H1 (cell line): Measurements from ENCODE around the gene ANKRD17. TPM values are rescaled to one million over a fixed set of nuclear protein-coding genes. Genes with fewer than 3 reads are reported as not detected.

Experiments
- CTCF ChIA-PET: fragments of 300-600 bp; sonication (Branson Sonifier 250); formaldehyde crosslinking; loops from one replicate; lab custom pipeline; 2021; ENCODE audit not compliant: partially characterized antibody; lab: Charles Lee
- POLR2A ChIA-PET: fragments of 300-600 bp; sonication (Branson Sonifier 250); formaldehyde crosslinking; loops from one replicate; lab custom pipeline; 2021; ENCODE audit warnings: inconsistent platforms; ENCODE audit not compliant: partially characterized antibody; lab: Charles Lee
- DNase-seq, 2 experiments: peaks; one replicate each; pipeline versions ENCODE4 v3.0.0 to v3.0.0-alpha.2; 2010 to 2022; ENCODE audit warnings: low spot score in 2 of 2, low read depth in 1 of 2, mixed read lengths in 1 of 2
- FAIRE-seq: peaks from 2 replicates; lab custom pipeline; 2011; peaks lifted over from hg19 to GRCh38; lab: Jason Lieb, UNC
- H2AFZ ChIP-seq: 2 replicates; pipeline ENCODE4 v1.8.1; 2012; ENCODE audit warnings: low read length, inconsistent platforms
- H2AK5ac ChIP-seq: 2 replicates; pipeline ENCODE4 v1.6.1; 2013; ENCODE audit warnings: low read depth, low read length
- H2BK120ac ChIP-seq: replicated peaks from 2 replicates; pipeline ENCODE3; 2013; ENCODE audit warnings: low read depth, low read length, inconsistent platforms
- H2BK12ac ChIP-seq: 2 replicates; pipeline ENCODE4 v1.6.1; 2013; ENCODE audit warnings: low read depth, low read length
- H2BK15ac ChIP-seq: 2 replicates; pipeline ENCODE4 v1.6.1; 2013; ENCODE audit warnings: low read length
- H2BK20ac ChIP-seq: 2 replicates; pipeline ENCODE4 v1.6.1; 2013; ENCODE audit warnings: low read length
- H2BK5ac ChIP-seq: 2 replicates; pipeline ENCODE4 v1.6.1; 2013; ENCODE audit warnings: low read depth, low read length
- H3K14ac ChIP-seq: 2 replicates; pipeline ENCODE4 v1.6.1; 2013; ENCODE audit warnings: inconsistent platforms; ENCODE audit not compliant: insufficient read length
- H3K18ac ChIP-seq: 2 replicates; pipeline ENCODE4 v1.6.1; 2013; ENCODE audit warnings: low read length; ENCODE audit errors: extremely low read depth
- H3K23ac ChIP-seq: 2 replicates; pipeline ENCODE4 v1.6.1; 2013; ENCODE audit warnings: inconsistent platforms; ENCODE audit not compliant: insufficient read length
- H3K23me2 ChIP-seq: 2 replicates; pipeline ENCODE4 v1.6.1; 2013; ENCODE audit warnings: low read depth, low read length
- H3K27ac ChIP-seq: 2 replicates; pipeline ENCODE4 v1.6.1; 2011; ENCODE audit warnings: low read depth, low read length, inconsistent platforms
- H3K27me3 ChIP-seq, 4 experiments: replicated peaks in 1 of 4; 1 replicate in 1 of 4; 2 replicates in 3 of 4; pipeline versions ENCODE4 v1.6.1 to v1.8.1; 2011 to 2013; ENCODE audit warnings: low read length in 3 of 4, mild to moderate bottlenecking in 3 of 4, inconsistent platforms in 2 of 4, mixed read lengths in 2 of 4, moderate library complexity in 1 of 4; ENCODE audit not compliant: control insufficient read depth in 3 of 4, insufficient read depth in 3 of 4; ENCODE audit errors: extremely low read depth in 1 of 4
- H3K36me3 ChIP-seq, 4 experiments: 2 replicates each; pipeline versions ENCODE4 v1.6.1 to v1.8.1; 2011 to 2013; ENCODE audit warnings: mild to moderate bottlenecking in 4 of 4, low read length in 3 of 4, moderate library complexity in 2 of 4, control low read depth in 1 of 4, inconsistent platforms in 1 of 4; ENCODE audit not compliant: insufficient read depth in 4 of 4, control insufficient read depth in 2 of 4
- H3K4ac ChIP-seq: replicated peaks from 2 replicates; pipeline ENCODE3; 2013; ENCODE audit warnings: low read length, low read depth, mixed read lengths, inconsistent platforms; ENCODE audit not compliant: insufficient read length
- H3K4me1 ChIP-seq, 4 experiments: replicated peaks in 1 of 4; 1 replicate in 1 of 4; 2 replicates in 3 of 4; pipeline versions ENCODE4 v1.6.1 to v1.8.1; 2011 to 2013; ENCODE audit warnings: low read length in 3 of 4, inconsistent platforms in 2 of 4, mixed read lengths in 1 of 4; ENCODE audit not compliant: insufficient read depth in 4 of 4, control insufficient read depth in 3 of 4
- H3K4me2 ChIP-seq, 2 experiments: 2 replicates each; pipeline versions ENCODE4 v1.6.1 to v1.8.1; 2011 to 2013; ENCODE audit warnings: low read depth in 2 of 2, low read length in 2 of 2, control low read depth in 1 of 2, inconsistent platforms in 1 of 2, mild to moderate bottlenecking in 1 of 2; ENCODE audit not compliant: insufficient read depth in 1 of 2
- H3K4me3 ChIP-seq, 4 experiments: fragments of 200-600, 300-600 bp in 1 of 4; sonication (generic), shearing (Covaris generic), sonication (Bioruptor Twin) in 1 of 4; 2 replicates each; pipeline versions ENCODE4 v1.5.1 to v1.8.1; 2011 to 2016; ENCODE audit warnings: low read length in 4 of 4, low read depth in 3 of 4, control low read depth in 2 of 4, inconsistent platforms in 2 of 4, mild to moderate bottlenecking in 2 of 4, mixed read lengths in 1 of 4, moderate library complexity in 1 of 4; ENCODE audit not compliant: insufficient read depth in 2 of 4; ENCODE audit errors: extremely low read depth in 1 of 4
- H3K56ac ChIP-seq: replicated peaks from 2 replicates; pipeline ENCODE3; 2013; ENCODE audit warnings: low read depth, mild to moderate bottlenecking, mixed read lengths, low read length, inconsistent platforms; ENCODE audit not compliant: insufficient read length
- H3K79me1 ChIP-seq: 2 replicates; pipeline ENCODE4 v1.6.1; 2013; ENCODE audit warnings: low read depth, low read length, control low read depth
- H3K79me2 ChIP-seq, 2 experiments: 2 replicates each; pipeline versions ENCODE4 v1.6.1 to v1.8.1; 2012 to 2013; ENCODE audit warnings: low read length in 2 of 2, mild to moderate bottlenecking in 2 of 2, inconsistent platforms in 1 of 2; ENCODE audit not compliant: insufficient read depth in 2 of 2, control insufficient read depth in 1 of 2
- H3K9ac ChIP-seq, 4 experiments: replicated peaks in 1 of 4; 1 replicate in 1 of 4; 2 replicates in 3 of 4; pipeline versions ENCODE4 v1.6.1 to v1.8.1; 2011 to 2013; ENCODE audit warnings: low read depth in 3 of 4, low read length in 3 of 4, control low read depth in 2 of 4, mild to moderate bottlenecking in 2 of 4, moderate library complexity in 2 of 4, inconsistent platforms in 1 of 4; ENCODE audit errors: extremely low read depth in 1 of 4
- H3K9me3 ChIP-seq, 2 experiments: 2 replicates each; pipeline versions ENCODE4 v1.6.1 to v1.8.1; 2012 to 2013; ENCODE audit warnings: mild to moderate bottlenecking in 2 of 2, moderate library complexity in 2 of 2, control low read depth in 1 of 2, inconsistent platforms in 1 of 2, low read depth in 1 of 2, low read length in 1 of 2, mixed read lengths in 1 of 2; ENCODE audit not compliant: insufficient read depth in 2 of 2
- H4K20me1 ChIP-seq, 2 experiments: replicated peaks in 1 of 2; 2 replicates each; pipeline versions ENCODE3 to v1.8.1; 2011 to 2013; ENCODE audit warnings: inconsistent platforms in 2 of 2, low read length in 2 of 2, mild to moderate bottlenecking in 1 of 2; ENCODE audit not compliant: insufficient read depth in 2 of 2, control insufficient read depth in 1 of 2
- H4K5ac ChIP-seq: 2 replicates; pipeline ENCODE4 v1.6.1; 2013; ENCODE audit warnings: low read length, low read depth, mixed read lengths, inconsistent platforms; ENCODE audit not compliant: insufficient read length
- H4K8ac ChIP-seq: 2 replicates; pipeline ENCODE4 v1.8.0; 2013; ENCODE audit warnings: mild to moderate bottlenecking, moderate library complexity, low read length, inconsistent platforms; ENCODE audit not compliant: insufficient read depth; ENCODE audit errors: extremely low read depth
- H4K91ac ChIP-seq: replicated peaks from 2 replicates; pipeline ENCODE3; 2013; ENCODE audit warnings: low read length, mixed read lengths, inconsistent platforms; ENCODE audit not compliant: insufficient read length
- BCL11A ChIP-seq, 2 experiments: IDR thresholded peaks; one replicate each; pipeline ENCODE4 v1.6.1; 2011; ENCODE audit warnings: low read depth in 2 of 2, low read length in 2 of 2, mild to moderate bottlenecking in 2 of 2
- SAP30 ChIP-seq: fragments of 300-600 bp; sonication (generic); IDR thresholded peaks from 2 replicates; pipeline ENCODE4 v1.7.1; 2012; ENCODE audit warnings: low read length, moderate library complexity, mild to moderate bottlenecking, inconsistent platforms; ENCODE audit not compliant: insufficient read depth, insufficient replicate concordance
- SIN3A ChIP-seq, 2 experiments: IDR thresholded peaks in 1 of 2; conservative IDR thresholded peaks in 1 of 2; 2 replicates each; pipeline ENCODE4 v1.6.1; 2011 to 2012; ENCODE audit warnings: low read length in 2 of 2, improper control_type of control experiment in 1 of 2, low read depth in 1 of 2, mild to moderate bottlenecking in 1 of 2
- YY1 ChIP-seq: IDR thresholded peaks from 2 replicates; pipeline ENCODE4 v1.6.1; 2011; ENCODE audit warnings: low read depth, mild to moderate bottlenecking, low read length
- WGBS, 2 experiments: shearing (Covaris generic) in 1 of 2; methylation state at CpG; one replicate each; pipeline versions ENCODE4 v1.1.6 to v1.1.7; 2013 to 2015; ENCODE audit warnings: low lambda C conversion rate in 2 of 2, mixed read lengths in 2 of 2, inconsistent platforms in 1 of 2, low coverage in 1 of 2, missing lambda C conversion rate in 1 of 2; ENCODE audit not compliant: insufficient replicate concordance in 2 of 2, insufficient coverage in 1 of 2, insufficient read length in 1 of 2; ENCODE audit errors: extremely low coverage in 1 of 2, missing lambda C conversion rate in 1 of 2; 5-methylcytosine and 5-hydroxymethylcytosine counted together
- polyA plus RNA-seq, 7 experiments: library from polyadenylated mRNA; depleted of rRNA in 3 of 7; stranded (reverse) in 5 of 7; unstranded in 2 of 7; fragments of >200 nt in 5 of 7; fragments of 200-250 nt in 2 of 7; gene quantifications; 1 replicate in 5 of 7; 2 replicates in 1 of 7; 4 replicates in 1 of 7; pipeline versions ENCODE4 v1.2.1 to v1.2.3, GENCODE V29; 2011 to 2013; ENCODE audit warnings: missing spikeins in 2 of 7, mixed read lengths in 2 of 7
- total RNA-seq: library from RNA; stranded (reverse); fragmentation: NEBNext Ultra II Directional; extraction: Animal tissue kit (Norgen Biotek cat#: 25700); gene quantifications from 2 replicates; pipeline ENCODE4 v1.2.1, GENCODE V29; 2021
- TF ChIP-seq, protein P1 (sequence below): IDR thresholded peaks from 2 replicates; pipeline ENCODE4 v1.6.1; 2012; ENCODE audit warnings: inconsistent platforms

The ANKRD17 gene
- total and polyA plus RNA-seq, 2 of the 8 experiments (the other 6 are each of a cell fraction or from before 2014, with no cell fraction given), result 42.4 to 93.7 TPM

DNA sequence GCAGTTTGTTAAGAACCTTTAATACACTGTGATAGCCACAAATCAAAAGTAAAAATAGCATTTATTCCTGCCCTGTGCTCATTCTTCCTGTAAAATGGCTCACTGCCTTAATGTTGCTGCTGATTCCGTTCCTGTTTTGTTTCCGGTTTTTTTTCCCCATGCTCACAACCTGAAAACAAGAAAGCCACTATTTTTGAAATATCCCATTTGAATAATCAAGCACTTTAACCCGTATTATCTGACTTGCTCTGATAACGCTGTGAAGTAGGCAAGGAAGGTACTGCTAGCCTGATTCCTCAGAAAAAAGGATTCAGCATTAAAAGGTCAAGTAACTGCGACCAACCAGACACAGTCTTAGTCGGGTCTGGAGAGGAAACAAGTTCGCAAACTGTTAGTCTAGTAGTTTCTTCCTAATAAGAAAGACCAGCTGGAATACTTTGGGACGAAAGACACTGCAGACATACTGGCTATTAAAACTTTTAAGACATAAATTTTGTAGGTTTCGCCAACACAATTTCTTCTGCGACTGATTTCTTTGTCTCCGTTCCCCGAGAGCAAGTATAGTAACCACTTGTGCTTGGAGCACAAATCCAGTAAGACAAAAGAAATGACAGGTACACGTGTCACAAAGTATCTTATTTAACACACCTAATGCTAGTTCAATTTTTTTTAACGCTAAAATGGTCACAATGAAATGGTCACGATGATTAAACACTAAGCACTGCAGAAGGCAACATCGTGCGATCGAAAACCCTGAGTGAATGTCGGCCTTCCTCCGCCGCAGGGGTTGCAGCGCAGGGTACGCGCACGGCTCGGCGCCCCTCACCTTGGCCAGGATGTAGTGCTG is 189.9 kb downstream of the ANKRD17 start:
- Histone ChIP-seq H3K79me2 (peaks cover 0 to 12% of the 10 kb centered on the region in 2 experiments; a peak in 2 of 4 replicates), H3K18ac (peak overlapping the region; percentile 44; the same call in 1 of the 2 replicates), H3K4me1 (peaks cover 0 to 4% (median 1%) of the 10 kb centered on the region in 4 experiments; a peak in 2 of 7 replicates), H3K14ac (no peak overlapping the region), H3K27ac (peak overlapping the region; percentile 92), H3K4ac (no peak overlapping the region), H2BK5ac (peak overlapping the region; percentile 77), H2BK120ac (no peak overlapping the region), H2BK20ac (no peak overlapping the region), H2BK15ac (no peak overlapping the region), H3K4me2 (peak overlapping the region; percentile 95), H4K20me1 (no peaks in the 10 kb centered on the region), H4K91ac (peak overlapping the region; percentile 29), H3K36me3 (peaks cover 0 to 13% (median 4%) of the 10 kb centered on the region in 4 experiments; a peak in 3 of 8 replicates), H2AFZ (peak overlapping the region; percentile 81), H3K4me3 (peak overlapping the region; percentile 63 to 89 (median 83)), H2BK12ac (0 out of 2 replicates have a peak overlapping the region, but pooled peaks have one; percentile 6), H2AK5ac (no peak overlapping the region), H3K23ac (no peak overlapping the region), H4K5ac (peak overlapping the region; percentile 4), H4K8ac (peak overlapping the region; percentile 92; the same call in 1 of the 2 replicates), H3K9me3 (no peaks in the 10 kb centered on the region), H3K23me2 (peaks cover 7% of the 10 kb centered on the region; the same call in 1 of the 2 replicates), H3K56ac (peak overlapping the region; percentile 27), H3K27me3 (no peaks in the 10 kb centered on the region), H3K9ac (peak overlapping the region; percentile 78 to 94 (median 88)), H3K79me1 (no peaks in the 10 kb centered on the region)
- DNase-seq (no peak), FAIRE-seq (no peak)
- TF ChIP-seq YY1, result no peak
- no peak for TF ChIP-seq BCL11A (IDR thresholded peaks at IDR 0.05; ENCODE audit: low read depth in 2 of 2, low read length in 2 of 2)
- TF ChIP-seq, protein P1, sequence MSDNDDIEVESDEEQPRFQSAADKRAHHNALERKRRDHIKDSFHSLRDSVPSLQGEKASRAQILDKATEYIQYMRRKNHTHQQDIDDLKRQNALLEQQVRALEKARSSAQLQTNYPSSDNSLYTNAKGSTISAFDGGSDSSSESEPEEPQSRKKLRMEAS, result peak; percentile 17; the same call in 1 of the 2 replicates
- peak; percentile 92 for TF ChIP-seq SAP30
- TF ChIP-seq SIN3A (conservative IDR thresholded peaks at IDR 0.05 in 1 of 2, IDR thresholded peaks at IDR 0.05 in 1 of 2; ENCODE audit: low read depth in 1 of 2, low read length in 2 of 2), result 0 out of 4 replicates have a peak, but pooled peaks of 1 of the 2 experiments have one; percentile 11
- CTCF ChIA-PET, result no interaction called here
- WGBS, 2 experiments, result 5% methylated on average over 27 of the region's 27 CpGs; no CpG with 5 or more reads in 1 of the 2 experiments
- POLR2A ChIA-PET, result interaction anchor here (1.5 kb wide), 2 partner anchors 17 to 30 kb away, joined by 3 to 4 read pairs; no protein-coding TSS in a partner anchor
